SKM-1 (cell line): ENCODE results near the gene SPOCK2.

Source experiments
- DNase-seq: peaks from one replicate; lab custom pipeline; 2025; ENCODE audit not compliant: unreplicated experiment; lab: John Stamatoyannopoulos, UW

SPOCK2 gene

GRCh38 chr10:72088889-72089575 is 681 bp upstream of the SPOCK2 start:
- DNase-seq: no peak

GRCh38 chr10:72087392-72087968 is 871 bp downstream of the SPOCK2 start:
- no peak for DNase-seq

- DNase-seq: no peak
These were observed 1.6 kb downstream of the SPOCK2 start for GRCh38 chr10:72086466-72087391.

- DNase-seq: no peak
These were observed 2.4 kb downstream of the SPOCK2 start for GRCh38 chr10:72085864-72086465.

GRCh38 chr10:72085166-72085565 is 3.2 kb downstream of the SPOCK2 start:
- no peak for DNase-seq

- DNase-seq: no peak
These were observed 4.4 kb downstream of the SPOCK2 start for GRCh38 chr10:72083790-72084459.

GRCh38 chr10:72082856-72083789 is 5.2 kb downstream of the SPOCK2 start:
- no peak for DNase-seq

- DNase-seq: no peak
These were observed 6.4 kb downstream of the SPOCK2 start for GRCh38 chr10:72081772-72082590.

- DNase-seq: no peak
These were observed 7.1 kb downstream of the SPOCK2 start for GRCh38 chr10:72081210-72081609.

GRCh38 chr10:72080042-72080975 is 8.0 kb downstream of the SPOCK2 start:
- DNase-seq: no peak

GRCh38 chr10:72079356-72079755 is 9.0 kb downstream of the SPOCK2 start:
- no peak for DNase-seq

- no peak for DNase-seq
These were observed 10.9 kb downstream of the SPOCK2 start for GRCh38 chr10:72077275-72077990.

GRCh38 chr10:72076756-72077155 is 11.6 kb downstream of the SPOCK2 start:
- DNase-seq: no peak

GRCh38 chr10:72075376-72076115 is 12.8 kb downstream of the SPOCK2 start:
- no peak for DNase-seq

- no peak for DNase-seq
These were observed 13.6 kb downstream of the SPOCK2 start for GRCh38 chr10:72074574-72075375.
